IMR-90 (cell line): ENCODE measurements around the gene AGMO. TPM values are rescaled to one million over a fixed set of nuclear protein-coding genes. Genes with fewer than 3 reads are reported as not detected.

Experiments
- ATAC-seq: fragments of 200-7000 bp; cut with Tn5 transposase; 2 replicates; pipeline ENCODE4 v1.9.1; 2020; ENCODE audit warnings: low read depth, mild to moderate bottlenecking, moderate library complexity
- BruUV-seq: library from RNA; stranded (reverse); fragments of 400-500 nt; replicated peaks from 2 replicates; lab custom pipeline; 2021; lab: Mats Ljungman, UMichigan
- CTCF ChIA-PET: fragments of 300-600 bp; formaldehyde crosslinking; extraction: SDS; loops from one replicate; lab custom pipeline; 2021; ENCODE audit warnings: antibody characterized with exemption; lab: Yijun Ruan, JAX
- POLR2A ChIA-PET: fragments of 300-600 bp; sonication (Branson Sonifier 250); formaldehyde crosslinking; loops from one replicate; lab custom pipeline; 2022; ENCODE audit warnings: antibody characterized with exemption; ENCODE audit not compliant: unreplicated experiment; lab: Charles Lee
- DNase-seq: peaks from one replicate; pipeline ENCODE4 v3.0.0; 2013
- H2AFZ ChIP-seq: replicated peaks from 2 replicates; pipeline ENCODE3; 2013; ENCODE audit warnings: low read length, mild to moderate bottlenecking; ENCODE audit not compliant: poor library complexity
- H2AK5ac ChIP-seq: 2 replicates; pipeline ENCODE4 v1.6.1; 2013; ENCODE audit warnings: low read depth, low read length, inconsistent platforms
- H2AK9ac ChIP-seq: replicated peaks from 2 replicates; pipeline ENCODE3; 2013; ENCODE audit warnings: mild to moderate bottlenecking, low read depth, low read length, moderate library complexity; ENCODE audit not compliant: poor library complexity
- H2BK120ac ChIP-seq: 2 replicates; pipeline ENCODE4 v1.6.1; 2013; ENCODE audit warnings: low read depth, low read length, inconsistent platforms
- H2BK15ac ChIP-seq: 3 replicates; pipeline ENCODE4 v1.6.1; 2013; ENCODE audit warnings: low read depth, low read length, inconsistent platforms
- H2BK20ac ChIP-seq: 2 replicates; pipeline ENCODE4 v1.6.1; 2013; ENCODE audit warnings: low read depth, mild to moderate bottlenecking, inconsistent platforms, low read length, moderate library complexity
- H2BK5ac ChIP-seq: 2 replicates; pipeline ENCODE4 v1.6.1; 2013; ENCODE audit warnings: mild to moderate bottlenecking, low read depth, low read length, inconsistent platforms; ENCODE audit not compliant: poor library complexity, severe bottlenecking
- H3K14ac ChIP-seq: replicated peaks from 2 replicates; pipeline ENCODE4 v1.6.1; 2013; ENCODE audit warnings: low read depth, low read length, inconsistent platforms
- H3K18ac ChIP-seq: 2 replicates; pipeline ENCODE4 v1.6.1; 2013; ENCODE audit warnings: low read depth, low read length, control low read depth
- H3K23ac ChIP-seq: 2 replicates; pipeline ENCODE4 v1.6.1; 2013; ENCODE audit warnings: low read depth, low read length, inconsistent platforms
- H3K27ac ChIP-seq: 2 replicates; pipeline ENCODE4 v1.5.1; 2013; ENCODE audit warnings: mild to moderate bottlenecking, control low read depth, low read length; ENCODE audit not compliant: insufficient read depth
- H3K27me3 ChIP-seq: 2 replicates; pipeline ENCODE4 v1.6.1; 2013; ENCODE audit warnings: low read length; ENCODE audit not compliant: control insufficient read depth, insufficient read depth
- H3K36me3 ChIP-seq: 2 replicates; pipeline ENCODE4 v1.6.1; 2013; ENCODE audit warnings: low read length, mixed read lengths; ENCODE audit not compliant: control insufficient read depth, insufficient read depth
- H3K4ac ChIP-seq: 2 replicates; pipeline ENCODE4 v1.6.1; 2013; ENCODE audit warnings: low read depth, low read length, inconsistent platforms
- H3K4me1 ChIP-seq: 2 replicates; pipeline ENCODE4 v1.6.1; 2013; ENCODE audit warnings: low read length, mixed read lengths; ENCODE audit not compliant: control insufficient read depth, insufficient read depth
- H3K4me2 ChIP-seq: 2 replicates; pipeline ENCODE4 v1.6.1; 2013; ENCODE audit warnings: low read depth, mild to moderate bottlenecking, control low read depth, low read length, moderate library complexity
- H3K4me3 ChIP-seq: 2 replicates; pipeline ENCODE4 v1.5.1; 2013; ENCODE audit warnings: low read depth, mild to moderate bottlenecking, control low read depth, low read length, moderate library complexity; ENCODE audit not compliant: insufficient read depth
- H3K56ac ChIP-seq: 2 replicates; pipeline ENCODE4 v1.6.1; 2013; ENCODE audit warnings: low read length, inconsistent platforms; ENCODE audit not compliant: insufficient read depth; ENCODE audit errors: extremely low read depth
- H3K79me1 ChIP-seq, 2 experiments: 2 replicates each; pipeline ENCODE4 v1.6.1; 2013; ENCODE audit warnings: low read length in 2 of 2, inconsistent platforms in 1 of 2, low read depth in 1 of 2
- H3K9ac ChIP-seq: 2 replicates; pipeline ENCODE4 v1.6.1; 2013; ENCODE audit warnings: low read depth, low read length, control low read depth
- H3K9me1 ChIP-seq: 2 replicates; pipeline ENCODE4 v1.6.1; 2013; ENCODE audit warnings: low read length, inconsistent platforms; ENCODE audit not compliant: insufficient read depth
- H3K9me3 ChIP-seq: 2 replicates; pipeline ENCODE4 v1.6.1; 2013; ENCODE audit warnings: low read length; ENCODE audit not compliant: control insufficient read depth, insufficient read depth
- H4K20me1 ChIP-seq: 2 replicates; pipeline ENCODE4 v1.6.1; 2013; ENCODE audit warnings: low read length, inconsistent platforms; ENCODE audit not compliant: insufficient read depth
- H4K5ac ChIP-seq: 2 replicates; pipeline ENCODE4 v1.6.1; 2013; ENCODE audit warnings: mild to moderate bottlenecking, low read depth, low read length, control low read depth
- H4K8ac ChIP-seq, 2 experiments: 2 replicates each; pipeline ENCODE4 v1.6.1; 2013; ENCODE audit warnings: low read depth in 2 of 2, low read length in 2 of 2, control low read depth in 1 of 2, inconsistent platforms in 1 of 2
- H4K91ac ChIP-seq: 2 replicates; pipeline ENCODE4 v1.6.1; 2013; ENCODE audit warnings: low read depth, low read length, inconsistent platforms; ENCODE audit not compliant: insufficient read depth
- NFE2L2 ChIP-seq: fragments of 150-350 bp; IDR thresholded peaks from 2 replicates; pipeline ENCODE4 v1.6.1; 2016; ENCODE audit warnings: low read depth, mild to moderate bottlenecking, low read length
- RAD21 ChIP-seq: IDR thresholded peaks from 2 replicates; pipeline ENCODE4 v1.6.1; 2012; ENCODE audit warnings: low read length, improper control_type of control experiment
- WGBS, 2 experiments: methylation state at CpG; one replicate each; pipeline versions ENCODE4 v1.1.5 to v1.1.7; 2013; ENCODE audit warnings: missing lambda C conversion rate in 2 of 2; ENCODE audit not compliant: insufficient read length in 1 of 2; ENCODE audit errors: extremely low coverage in 2 of 2; 5-methylcytosine and 5-hydroxymethylcytosine counted together
- dilution Hi-C: fragments of 300-500 bp; cut with HindIII; formaldehyde crosslinking; loops from one replicate; pipeline ENCODE4 v1.14.3; 2018; ENCODE audit warnings: low sequenced_read_pairs; ENCODE audit not compliant: unreplicated experiment
- in situ Hi-C: fragments of 300-500 bp; cut with MboI; formaldehyde crosslinking; loops from 3 replicates; pipeline ENCODE4 v1.14.3; 2019; ENCODE audit warnings: low sequenced_read_pairs, inconsistent platforms, mixed read lengths
- intact Hi-C: fragments of 100-400 bp; cut with micrococcal nuclease; formaldehyde crosslinking; loops from 2 replicates; pipeline ENCODE4 v1.10.0; 2022
- polyA plus RNA-seq, 3 experiments: library from polyadenylated mRNA; depleted of rRNA; stranded (reverse); fragments of >200 nt; gene quantifications; 2 replicates each; pipeline ENCODE4 v1.2.3, GENCODE V29; 2012; ENCODE audit warnings: low replicate concordance in 1 of 3
- total RNA-seq: library from RNA; depleted of rRNA; stranded (reverse); fragments of >200 nt; gene quantifications from 2 replicates; pipeline ENCODE4 v1.2.3, GENCODE V29; 2012

AGMO gene
- total and polyA plus RNA-seq, 2 of the 4 experiments (the other 2 are of a cell fraction), result not detected

DNA sequence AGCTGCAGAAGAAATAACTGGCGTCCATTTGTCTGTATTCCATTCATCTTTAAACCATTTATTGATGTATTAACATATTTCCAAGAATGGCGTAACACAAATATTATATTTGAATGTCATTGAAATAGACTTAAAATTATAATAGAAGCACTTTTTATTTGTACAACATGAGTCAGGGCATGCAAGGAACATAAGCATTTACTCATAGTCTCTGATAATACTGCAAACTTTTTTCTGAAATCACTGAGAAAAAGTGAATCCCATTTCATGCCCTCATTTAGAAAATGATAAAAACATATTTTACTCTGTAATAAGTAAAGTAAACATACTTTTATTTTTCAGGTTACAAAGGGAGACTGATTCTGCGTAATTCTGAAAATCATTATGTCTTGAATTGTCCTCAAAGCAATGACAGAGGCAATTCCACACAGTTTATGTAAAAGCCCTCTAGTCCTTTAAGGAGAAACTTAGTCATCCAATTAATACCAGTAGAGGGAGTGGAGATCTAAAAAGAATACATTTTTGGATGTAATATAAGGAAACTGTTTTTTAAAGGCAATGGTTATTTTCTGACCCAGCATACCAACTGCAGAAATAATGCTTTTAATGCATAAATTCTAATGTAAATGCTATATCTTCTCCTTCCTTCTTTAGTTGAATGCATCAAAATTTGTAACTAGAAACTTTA lies 58.1 kb downstream of the AGMO start:
- Histone ChIP-seq H3K9me3 (no peaks in the 10 kb centered on the region), H3K14ac (no peak overlapping the region), H4K91ac (no peak overlapping the region), H3K27ac (no peak overlapping the region), H3K4me1 (0 out of 2 replicates have a peak, but pooled peaks cover 1% of the 10 kb centered on the region), H2BK120ac (no peak overlapping the region), H3K4ac (no peak overlapping the region), H3K79me1 (no peaks in the 10 kb centered on the region), H3K18ac (no peak overlapping the region), H3K23ac (no peak overlapping the region), H2BK15ac (no peak overlapping the region), H4K20me1 (no peaks in the 10 kb centered on the region), H3K36me3 (no peaks in the 10 kb centered on the region), H2AFZ (no peak overlapping the region), H3K4me2 (no peak overlapping the region), H2AK5ac (no peak overlapping the region), H4K5ac (no peak overlapping the region), H2BK5ac (no peak overlapping the region), H4K8ac (no peak overlapping the region), H2BK20ac (no peak overlapping the region), H3K9ac (no peak overlapping the region), H3K4me3 (no peak overlapping the region), H3K56ac (no peak overlapping the region), H2AK9ac (no peak overlapping the region), H3K27me3 (no peaks in the 10 kb centered on the region), H3K9me1 (no peaks in the 10 kb centered on the region; the same call in 1 of the 2 replicates)
- dilution Hi-C loops, result no loop called here
- intact Hi-C loops, result loop anchor here (10.0 kb wide), 1 partner anchor 571 kb away; no protein-coding TSS in a partner anchor
- CTCF ChIA-PET, result no interaction called here
- peak; percentile 15 for DNase-seq
- POLR2A ChIA-PET, result no interaction called here
- in situ Hi-C loops, result no loop called here
- TF ChIP-seq NFE2L2, result no peak
- TF ChIP-seq RAD21, result no peak
- peak; percentile 72 for ATAC-seq
- no CpG with 5 or more reads among the region's 3 CpGs for WGBS, 2 experiments
- no TSS peak for BruUV-seq
